HepG2 (cell line): Measurements from ENCODE around the gene PSMC5.

Experiments
- GLI4 ChIP-seq: sonication (generic); formaldehyde crosslinking; IDR thresholded peaks from 2 replicates; pipeline ENCODE4 v1.5.1; 2020; ENCODE audit warnings: missing genetic modification reagents, mild to moderate bottlenecking, moderate library complexity, borderline replicate concordance
- TF ChIP-seq, protein P1 (sequence below), 2 experiments: fragments of 450-650 bp in 1 of 2; sonication (generic) in 1 of 2; formaldehyde crosslinking in 1 of 2; IDR thresholded peaks; 2 replicates each; pipeline versions ENCODE4 v1.6.1 to v1.8.0; 2016 to 2022; ENCODE audit warnings: antibody characterized with exemption in 1 of 2, mild to moderate bottlenecking in 1 of 2, missing genetic modification reagents in 1 of 2

- TF ChIP-seq, protein P1, sequence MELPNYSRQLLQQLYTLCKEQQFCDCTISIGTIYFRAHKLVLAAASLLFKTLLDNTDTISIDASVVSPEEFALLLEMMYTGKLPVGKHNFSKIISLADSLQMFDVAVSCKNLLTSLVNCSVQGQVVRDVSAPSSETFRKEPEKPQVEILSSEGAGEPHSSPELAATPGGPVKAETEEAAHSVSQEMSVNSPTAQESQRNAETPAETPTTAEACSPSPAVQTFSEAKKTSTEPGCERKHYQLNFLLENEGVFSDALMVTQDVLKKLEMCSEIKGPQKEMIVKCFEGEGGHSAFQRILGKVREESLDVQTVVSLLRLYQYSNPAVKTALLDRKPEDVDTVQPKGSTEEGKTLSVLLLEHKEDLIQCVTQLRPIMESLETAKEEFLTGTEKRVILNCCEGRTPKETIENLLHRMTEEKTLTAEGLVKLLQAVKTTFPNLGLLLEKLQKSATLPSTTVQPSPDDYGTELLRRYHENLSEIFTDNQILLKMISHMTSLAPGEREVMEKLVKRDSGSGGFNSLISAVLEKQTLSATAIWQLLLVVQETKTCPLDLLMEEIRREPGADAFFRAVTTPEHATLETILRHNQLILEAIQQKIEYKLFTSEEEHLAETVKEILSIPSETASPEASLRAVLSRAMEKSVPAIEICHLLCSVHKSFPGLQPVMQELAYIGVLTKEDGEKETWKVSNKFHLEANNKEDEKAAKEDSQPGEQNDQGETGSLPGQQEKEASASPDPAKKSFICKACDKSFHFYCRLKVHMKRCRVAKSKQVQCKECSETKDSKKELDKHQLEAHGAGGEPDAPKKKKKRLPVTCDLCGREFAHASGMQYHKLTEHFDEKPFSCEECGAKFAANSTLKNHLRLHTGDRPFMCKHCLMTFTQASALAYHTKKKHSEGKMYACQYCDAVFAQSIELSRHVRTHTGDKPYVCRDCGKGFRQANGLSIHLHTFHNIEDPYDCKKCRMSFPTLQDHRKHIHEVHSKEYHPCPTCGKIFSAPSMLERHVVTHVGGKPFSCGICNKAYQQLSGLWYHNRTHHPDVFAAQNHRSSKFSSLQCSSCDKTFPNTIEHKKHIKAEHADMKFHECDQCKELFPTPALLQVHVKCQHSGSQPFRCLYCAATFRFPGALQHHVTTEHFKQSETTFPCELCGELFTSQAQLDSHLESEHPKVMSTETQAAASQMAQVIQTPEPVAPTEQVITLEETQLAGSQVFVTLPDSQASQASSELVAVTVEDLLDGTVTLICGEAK (IDR thresholded peaks at IDR 0.05), result no peak
- TF ChIP-seq, protein P1 (CRISPR knock-in tag; IDR thresholded peaks at IDR 0.05), result no peak
- TF ChIP-seq GLI4 (CRISPR knock-in tag), result no peak
These were observed 10.2 kb downstream of the PSMC5 start for GRCh38 chr17:63837480-63837879.
